HG03103 (cell line): Measurements from ENCODE around the gene DIPK2A.

Experiments
- ATAC-seq: cut with Tn5 transposase; IDR thresholded peaks from one replicate; pipeline ENCODE4 v1.9.1; 2021; ENCODE audit warnings: low read depth; ENCODE audit not compliant: unreplicated experiment

DIPK2A gene

DNA sequence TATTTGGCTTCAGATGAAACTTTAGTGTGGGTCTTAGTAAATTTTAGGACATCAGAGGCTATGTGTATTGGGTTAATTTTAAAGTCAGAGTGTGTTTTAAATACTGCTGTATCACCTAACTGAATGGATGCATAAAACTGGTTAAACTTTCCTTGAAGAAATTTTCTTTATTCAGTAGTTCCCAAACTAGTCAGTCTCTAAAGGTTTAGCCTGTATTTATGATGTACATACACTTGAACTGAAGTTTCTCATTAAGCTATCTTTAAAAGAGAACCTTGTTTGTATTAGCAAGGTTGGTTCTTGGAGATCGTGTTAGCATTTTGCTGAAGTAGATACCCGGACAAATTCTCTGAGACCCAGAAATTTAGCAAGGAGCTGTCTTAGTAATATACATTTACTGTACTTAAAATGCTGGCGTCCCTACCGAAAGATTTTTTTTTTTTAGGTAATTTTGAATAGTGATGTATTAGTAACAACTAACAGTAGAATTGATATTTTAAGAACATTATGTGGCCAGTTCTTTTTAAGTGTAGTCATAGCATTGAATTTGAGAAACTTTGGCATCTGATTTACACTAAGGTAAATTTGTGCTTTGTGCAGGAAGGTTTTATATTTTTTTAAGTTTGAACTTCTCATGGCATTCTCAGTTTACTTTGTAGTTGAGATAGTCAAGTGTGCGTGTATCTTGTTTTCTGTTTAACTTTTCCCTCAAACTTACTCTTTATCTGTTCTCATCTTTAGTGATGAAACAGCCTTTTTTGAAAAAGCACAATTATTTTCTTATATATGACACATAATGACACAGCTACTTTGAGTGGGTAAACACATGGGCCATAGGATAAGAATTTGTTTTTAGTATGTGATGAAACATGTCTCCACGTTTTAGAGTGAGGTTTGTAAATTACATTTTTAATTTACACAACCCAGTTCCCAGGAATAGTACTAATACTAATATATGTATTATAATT, 2.9 kb downstream of the DIPK2A start:
- ATAC-seq, result no peak

DNA sequence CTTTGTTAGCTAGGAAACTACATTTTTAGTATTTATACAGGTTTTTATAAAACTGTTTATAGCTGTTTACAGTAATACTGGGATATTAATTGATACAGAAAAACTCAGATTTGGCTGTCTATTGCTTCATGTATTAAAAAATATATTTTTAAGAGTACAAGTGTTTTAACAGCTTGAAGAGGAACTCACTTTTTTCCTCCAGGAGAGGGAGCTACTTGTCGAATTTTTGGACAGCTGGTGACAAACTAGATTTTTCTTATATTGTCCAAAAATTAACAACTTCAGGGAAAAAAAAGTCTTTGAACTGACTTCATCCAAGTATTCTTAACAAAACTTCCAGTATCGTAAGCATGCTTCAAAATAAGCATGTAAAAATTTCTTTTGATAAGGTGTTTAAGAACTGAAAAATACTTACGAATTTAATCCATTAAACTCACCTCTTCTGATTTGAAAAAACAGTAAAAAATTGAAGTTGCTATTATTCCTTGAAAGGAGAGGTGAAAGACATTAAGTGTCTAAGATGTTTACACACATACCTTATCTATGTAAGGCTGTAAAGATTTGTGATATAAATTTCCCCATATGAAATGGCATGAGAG, 4.0 kb downstream of the DIPK2A start:
- ATAC-seq, result no peak

DNA sequence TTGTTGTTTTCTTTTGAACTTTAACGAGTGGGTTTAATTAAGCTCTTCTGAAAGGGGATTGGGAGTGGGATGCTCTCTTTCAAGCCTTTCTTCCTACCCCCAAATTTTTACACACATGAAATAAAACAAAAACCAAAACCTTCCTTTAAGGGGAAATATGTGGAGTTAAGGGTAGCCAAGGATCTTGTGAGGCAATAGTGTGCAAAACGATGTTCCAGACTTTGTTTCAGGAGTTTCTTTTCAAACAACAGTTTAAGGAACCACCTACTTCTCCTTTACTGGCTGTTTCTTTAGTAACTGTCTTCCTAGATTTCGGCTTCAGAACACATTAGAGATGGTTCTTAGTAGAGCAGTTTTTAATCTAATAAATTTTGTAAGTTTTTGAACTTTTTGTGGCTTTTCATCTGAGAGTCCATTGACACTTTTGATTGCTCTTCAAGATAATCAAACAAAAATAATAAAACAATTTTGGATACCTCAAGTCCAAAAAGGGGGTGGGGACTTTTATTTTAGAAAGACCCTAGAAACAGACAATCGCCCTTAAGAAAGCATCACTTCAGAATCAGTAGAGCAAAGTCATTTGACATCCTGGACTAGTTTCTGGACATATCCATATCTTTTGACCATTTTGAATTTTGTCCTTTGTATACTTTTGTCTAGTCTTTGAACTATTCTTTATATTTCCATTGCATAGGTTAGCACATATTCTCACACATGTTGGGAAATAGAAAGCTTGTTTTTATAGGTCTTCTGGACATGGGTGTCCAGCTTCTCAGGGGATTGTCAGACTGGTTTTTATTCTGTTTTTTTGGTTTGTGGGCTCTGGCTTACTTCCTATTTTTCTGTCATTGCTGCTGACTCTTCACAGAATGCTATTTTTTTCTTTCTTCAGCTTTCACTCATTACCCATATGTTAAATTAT, 6.0 kb downstream of the DIPK2A start:
- ATAC-seq, result peak; percentile 44

DNA sequence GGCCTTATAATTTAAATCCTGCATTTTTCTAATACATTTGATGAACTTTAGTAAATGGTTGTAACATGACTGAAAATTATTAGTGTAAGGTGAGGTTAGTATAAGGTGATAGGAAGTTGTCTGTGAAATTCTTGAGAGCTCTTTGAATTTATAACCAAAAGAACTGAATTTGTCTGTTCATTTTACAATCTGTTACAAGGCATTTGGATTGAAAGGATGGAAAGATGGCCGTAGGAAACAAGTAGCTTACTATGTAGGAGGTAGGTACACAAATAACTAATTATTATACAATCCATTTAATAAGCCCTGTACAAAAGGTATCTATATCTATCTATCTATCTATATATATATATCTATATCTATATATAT, 6.6 kb downstream of the DIPK2A start:
- ATAC-seq, result no peak

DNA sequence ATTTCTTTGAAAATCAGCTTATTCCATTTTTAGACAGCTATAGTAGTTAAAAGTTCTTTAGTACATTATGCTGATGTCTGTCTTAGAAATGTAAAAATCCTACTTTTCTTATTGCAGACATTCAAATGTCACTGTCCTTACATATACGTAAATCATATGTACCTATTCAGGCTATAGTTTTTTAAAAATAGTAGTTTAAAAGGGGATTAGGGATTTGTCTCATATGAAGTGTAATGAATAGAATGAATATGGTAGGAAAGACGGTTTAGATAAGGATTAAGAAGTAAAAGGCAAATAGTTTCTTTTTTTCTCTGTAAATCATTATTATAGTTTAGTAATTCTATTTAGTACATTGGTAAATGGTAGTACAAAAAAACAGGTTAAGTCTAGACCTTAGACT, 7.4 kb downstream of the DIPK2A start:
- no peak for ATAC-seq

DNA sequence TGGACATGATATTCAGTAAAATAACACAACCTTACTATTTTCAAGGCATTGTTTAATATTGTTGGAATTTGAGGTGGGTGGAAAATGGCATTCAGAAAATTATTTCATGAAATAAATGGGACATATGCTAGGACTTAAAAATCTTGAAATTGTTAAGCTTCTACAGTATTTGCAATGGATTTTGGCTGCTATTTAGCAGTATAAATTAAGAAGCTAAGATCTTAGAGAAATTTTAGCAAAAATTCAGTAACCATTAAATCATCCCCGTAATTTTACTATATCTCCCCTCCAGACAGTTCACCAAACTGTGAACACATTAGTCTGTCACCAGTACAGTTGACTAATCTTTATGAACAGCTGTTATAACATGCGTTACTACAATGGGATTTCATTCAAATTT, 8.2 kb downstream of the DIPK2A start:
- no peak for ATAC-seq

DNA sequence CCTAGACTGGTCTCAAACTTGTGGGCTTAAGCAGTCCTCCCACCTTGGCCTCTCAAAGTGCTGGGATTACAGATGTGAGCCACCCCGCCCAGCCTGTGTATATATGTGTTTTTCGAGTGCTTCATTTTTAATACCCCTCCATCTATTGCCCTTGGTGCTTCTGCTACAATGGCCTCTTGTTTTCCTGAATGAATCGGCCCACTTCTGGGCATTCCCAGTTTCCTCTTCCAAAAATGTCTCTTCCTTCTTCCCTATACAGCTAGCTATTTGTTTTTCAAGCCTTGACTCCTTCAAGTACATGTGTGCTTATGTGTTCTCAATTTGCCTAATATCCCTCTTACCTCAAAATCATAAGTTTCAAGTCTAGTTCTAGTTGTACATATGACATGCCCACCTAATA, 16.7 kb downstream of the DIPK2A start:
- ATAC-seq, result no peak

DNA sequence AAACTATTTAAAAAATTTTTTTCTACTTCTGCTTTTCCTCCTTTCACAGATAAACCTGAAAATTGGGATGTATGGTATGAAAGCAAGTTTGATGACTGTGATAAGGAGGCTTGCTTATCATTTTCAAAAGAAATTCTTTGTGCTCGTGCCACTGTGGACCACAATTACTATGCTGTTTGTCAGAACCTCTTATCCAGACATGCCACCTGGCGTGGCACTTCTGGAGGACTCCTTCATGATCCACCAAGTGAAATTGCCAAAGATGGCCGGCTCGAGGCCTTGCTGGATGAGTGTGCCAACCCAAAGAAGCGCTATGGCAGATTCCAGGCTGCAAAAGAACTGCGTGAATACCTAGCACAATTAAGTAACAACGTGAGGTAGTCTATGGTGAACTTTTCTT, 17.8 kb downstream of the DIPK2A start:
- ATAC-seq, result no peak

DNA sequence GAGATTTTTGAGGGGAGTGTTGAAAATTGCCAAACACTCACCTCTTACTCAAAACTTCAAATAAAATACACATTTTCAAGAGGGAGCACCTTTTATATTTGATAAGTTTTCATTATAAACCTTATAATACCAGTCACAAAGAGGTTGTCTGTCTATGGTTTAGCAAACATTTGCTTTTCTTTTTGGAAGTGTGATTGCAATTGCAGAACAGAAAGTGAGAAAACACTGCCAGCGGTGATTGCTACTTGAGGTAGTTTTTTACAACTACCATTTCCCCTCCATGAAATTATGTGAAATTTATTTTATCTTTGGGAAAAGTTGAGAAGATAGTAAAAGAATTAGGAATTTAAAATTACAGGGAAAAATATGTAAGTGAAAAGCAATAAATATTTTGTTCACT, 20.1 kb downstream of the DIPK2A start:
- ATAC-seq, result peak; percentile 54

DNA sequence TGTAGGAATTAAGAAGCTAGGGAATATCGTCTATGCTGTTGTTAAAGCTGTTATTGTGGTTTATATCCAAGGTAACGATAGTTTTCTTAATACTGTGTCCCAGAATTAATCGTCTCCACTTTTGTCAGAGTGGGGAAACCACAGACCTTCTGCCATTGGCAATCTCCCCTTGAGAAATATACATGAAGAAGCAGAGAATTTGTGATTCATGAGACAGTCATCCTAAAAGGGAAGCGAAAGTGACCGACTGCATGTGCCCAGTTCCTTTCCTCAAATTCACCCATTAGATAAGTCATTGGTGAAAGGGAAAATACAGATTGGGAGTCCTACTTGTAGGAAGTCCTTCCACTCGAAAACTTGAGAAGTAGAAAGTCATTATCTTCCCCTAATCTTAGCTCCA, 26.6 kb downstream of the DIPK2A start:
- peak; percentile 66 for ATAC-seq

DNA sequence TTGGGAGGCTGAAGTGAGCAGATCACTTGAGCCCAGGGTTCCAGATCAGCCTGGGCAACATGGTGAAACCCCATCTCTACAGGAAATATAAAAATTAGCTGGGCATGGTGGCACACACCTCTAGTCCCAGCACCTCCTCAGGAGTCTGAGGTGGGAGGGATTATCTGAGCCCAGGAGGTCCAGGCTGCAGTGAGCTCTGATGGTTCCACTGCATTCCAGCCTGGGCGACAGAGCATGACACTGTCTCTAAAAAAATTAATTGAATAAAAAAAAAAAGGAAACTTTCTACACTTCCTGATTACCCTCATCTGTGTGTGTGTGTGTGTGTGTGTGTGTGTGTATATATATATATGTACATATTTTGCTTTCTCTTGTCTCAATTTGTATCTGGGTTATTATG, 31.4 kb downstream of the DIPK2A start:
- ATAC-seq, result no peak

DNA sequence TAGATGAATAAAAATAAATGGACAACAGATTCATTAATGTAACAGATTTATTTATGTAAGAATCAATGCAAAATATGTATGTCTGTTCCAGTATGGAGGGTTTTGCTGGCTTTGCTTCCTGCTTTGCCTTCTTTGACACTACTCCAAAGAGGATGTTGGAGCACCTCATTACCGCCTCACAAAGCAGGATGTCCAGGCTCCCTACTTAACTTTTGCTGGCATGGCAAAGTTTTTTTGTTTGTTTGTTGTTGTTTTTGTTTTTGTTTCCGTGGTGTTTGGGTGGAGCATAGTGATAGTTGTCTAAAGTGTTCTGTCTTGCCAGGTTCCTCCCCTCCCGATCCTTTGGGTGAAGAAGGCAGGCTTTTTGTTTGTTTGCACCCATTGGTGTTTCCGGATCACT, 38.7 kb downstream of the DIPK2A start:
- no peak for ATAC-seq

DNA sequence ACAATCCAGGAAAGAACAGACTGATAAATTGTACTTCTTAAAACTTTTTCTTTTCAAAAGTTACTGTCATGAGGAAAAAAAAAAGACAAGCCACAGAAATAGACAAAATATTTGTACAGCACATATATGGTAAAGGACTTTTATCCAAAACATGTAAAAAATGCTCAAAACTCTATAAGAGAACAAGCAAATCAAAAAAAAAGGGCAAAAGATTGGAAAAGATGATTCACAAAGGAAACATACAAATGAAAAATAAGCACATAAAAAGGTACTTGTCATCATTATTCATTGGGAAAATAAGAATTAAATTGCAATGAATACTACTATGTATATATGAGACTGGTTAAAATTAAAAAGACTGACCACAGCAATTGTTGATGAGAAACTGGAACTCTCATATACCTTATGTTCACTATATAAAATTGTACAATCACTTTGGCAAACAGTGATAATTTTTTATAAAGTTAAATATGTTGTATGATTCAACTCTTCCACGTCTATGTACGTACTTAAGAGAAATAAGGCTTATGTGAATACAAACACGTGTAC, 39.7 kb downstream of the DIPK2A start:
- no peak for ATAC-seq

DNA sequence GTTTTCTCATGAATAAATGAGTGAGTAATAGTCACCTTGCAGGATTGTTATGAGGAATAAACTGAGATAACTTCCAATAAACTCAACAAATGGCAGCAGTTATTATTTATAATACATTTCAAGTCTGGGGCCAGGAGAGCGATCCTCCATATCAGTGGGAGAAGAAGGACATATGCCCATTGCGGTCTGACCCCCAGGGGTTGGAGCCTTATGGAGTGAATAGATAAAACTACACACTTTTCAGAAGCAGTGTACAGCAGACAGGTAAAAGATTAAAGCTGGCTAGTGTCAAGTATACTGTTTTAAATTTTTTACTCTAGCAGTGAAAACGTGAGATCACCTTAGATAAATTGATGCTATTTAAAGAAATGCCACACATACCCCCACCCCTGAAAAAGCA, 43.5 kb downstream of the DIPK2A start:
- no peak for ATAC-seq

DNA sequence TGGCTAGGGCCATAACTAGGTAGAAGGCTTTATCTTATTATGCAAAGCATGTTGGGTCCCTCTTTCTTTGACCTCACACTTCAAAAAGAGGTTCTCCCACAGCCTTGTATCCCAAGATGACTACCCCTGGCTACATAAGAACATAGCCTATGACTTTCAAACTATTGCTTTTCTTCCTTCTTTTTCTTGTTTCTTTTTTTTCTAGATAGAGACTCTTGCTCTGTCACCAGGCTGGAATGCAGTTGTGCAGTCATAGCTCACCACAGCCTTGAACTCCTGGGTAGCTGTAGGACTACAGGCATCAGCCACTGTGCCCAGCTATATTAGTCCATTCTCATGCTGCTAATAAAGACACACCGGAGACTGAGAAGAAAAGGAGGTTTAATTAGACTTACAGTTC, 47.2 kb downstream of the DIPK2A start:
- ATAC-seq, result no peak
